ENCODE results near the gene DOLPP1. TPM values are rescaled to one million over a fixed set of nuclear protein-coding genes. Genes with fewer than 3 reads are reported as not detected.
A peak's percentile ranks its signal among the peaks of the same experiment; 100 is the strongest.

DOLPP1 gene
- total and polyA plus RNA-seq, 2 of the 13 experiments (the other 11 are each of a cell fraction or from before 2014, with no cell fraction given) = 21.0 to 34.1 TPM

DNA sequence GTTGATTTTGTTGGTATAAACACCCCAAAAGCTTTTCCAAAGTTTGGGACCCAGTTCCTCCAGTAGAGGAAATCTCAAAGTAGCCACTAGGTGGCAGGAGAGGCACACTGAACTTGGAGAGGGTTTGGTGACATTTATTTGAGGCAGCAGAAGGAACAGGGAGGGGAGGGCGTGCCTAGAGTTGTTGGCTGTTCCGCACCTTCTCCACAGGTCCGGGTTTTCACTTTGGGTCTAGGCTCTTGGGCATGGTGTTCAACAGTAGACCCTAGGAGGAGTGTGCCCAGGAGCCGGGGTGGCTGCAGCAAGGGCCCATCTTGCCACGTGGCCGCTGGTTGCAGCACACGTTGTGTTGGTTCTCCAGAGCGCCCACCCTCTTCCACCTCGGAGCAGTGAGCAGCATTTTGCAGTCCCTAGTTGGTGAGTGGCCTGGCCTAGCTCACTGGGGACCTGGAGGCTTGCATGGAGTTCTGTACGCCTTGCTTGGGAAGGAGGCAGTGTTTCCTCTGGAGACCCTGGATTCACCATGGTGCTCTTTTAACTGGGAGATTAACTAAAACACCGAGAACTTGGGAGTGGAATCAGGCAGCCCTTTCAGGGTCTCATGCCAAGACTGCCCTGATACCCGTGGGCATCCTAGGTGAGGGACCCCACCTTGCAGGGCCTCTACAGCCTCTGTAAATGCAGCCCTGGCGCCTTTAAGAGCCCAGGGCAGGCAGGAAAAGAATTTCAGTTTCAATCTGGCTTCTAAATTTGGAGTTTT, 58.5 kb downstream of the DOLPP1 start (continued):
- TF ChIP-seq ZNF563 (CRISPR knock-in tag; IDR thresholded peaks at IDR 0.05) = peak; percentile 49; the same call in 1 of the 2 replicates
- TF ChIP-seq AHR (CRISPR knock-in tag; IDR thresholded peaks at IDR 0.05) = 0 out of 2 replicates have a peak, but pooled peaks have one; percentile 36
- no peak for TF ChIP-seq ZNF562 (CRISPR knock-in tag; IDR thresholded peaks at IDR 0.05; ENCODE audit: borderline replicate concordance)
- no peak; the same call in 1 of the 2 replicates for TF ChIP-seq IKZF5 (CRISPR knock-in tag; IDR thresholded peaks at IDR 0.05)
- TF ChIP-seq ZFP41 (CRISPR knock-in tag; IDR thresholded peaks at IDR 0.05; ENCODE audit: borderline replicate concordance) = 0 out of 2 replicates have a peak, but pooled peaks have one; percentile 51
- TF ChIP-seq MAFK (conservative IDR thresholded peaks at IDR 0.05 in 1 of 2, IDR thresholded peaks at IDR 0.05 in 1 of 2; ENCODE audit: low read length in 2 of 2) = no peak
- TF ChIP-seq HNRNPLL (IDR thresholded peaks at IDR 0.05; ENCODE audit: low read depth, low read length, poor library complexity, severe bottlenecking) = no peak
- TF ChIP-seq HIC2 (CRISPR knock-in tag; IDR thresholded peaks at IDR 0.05; ENCODE audit: low read depth) = 0 out of 2 replicates have a peak, but pooled peaks have one; percentile 20
- TF ChIP-seq SRY (CRISPR knock-in tag; IDR thresholded peaks at IDR 0.05) = 0 out of 2 replicates have a peak, but pooled peaks have one; percentile 42
- no peak for TF ChIP-seq E2F2 (CRISPR knock-in tag; IDR thresholded peaks at IDR 0.05; ENCODE audit: borderline replicate concordance)
- TF ChIP-seq NRL (CRISPR knock-in tag; IDR thresholded peaks at IDR 0.05; ENCODE audit: borderline replicate concordance) = no peak
- TF ChIP-seq CREB3 (CRISPR knock-in tag; IDR thresholded peaks at IDR 0.05) = no peak
- TF ChIP-seq ZNF124 (CRISPR knock-in tag; IDR thresholded peaks at IDR 0.05) = no peak
- no peak; the same call in 1 of the 2 replicates for TF ChIP-seq ZNF350 (CRISPR knock-in tag; IDR thresholded peaks at IDR 0.05; ENCODE audit: borderline replicate concordance, low read depth)
- no peak for TF ChIP-seq KLF6 (CRISPR knock-in tag; IDR thresholded peaks at IDR 0.05)
- no peak for TF ChIP-seq PAWR (CRISPR knock-in tag; IDR thresholded peaks at IDR 0.05; ENCODE audit: borderline replicate concordance)
- no peak for TF ChIP-seq SIN3B (IDR thresholded peaks at IDR 0.05; ENCODE audit: low read length)
- TF ChIP-seq, protein P1, sequence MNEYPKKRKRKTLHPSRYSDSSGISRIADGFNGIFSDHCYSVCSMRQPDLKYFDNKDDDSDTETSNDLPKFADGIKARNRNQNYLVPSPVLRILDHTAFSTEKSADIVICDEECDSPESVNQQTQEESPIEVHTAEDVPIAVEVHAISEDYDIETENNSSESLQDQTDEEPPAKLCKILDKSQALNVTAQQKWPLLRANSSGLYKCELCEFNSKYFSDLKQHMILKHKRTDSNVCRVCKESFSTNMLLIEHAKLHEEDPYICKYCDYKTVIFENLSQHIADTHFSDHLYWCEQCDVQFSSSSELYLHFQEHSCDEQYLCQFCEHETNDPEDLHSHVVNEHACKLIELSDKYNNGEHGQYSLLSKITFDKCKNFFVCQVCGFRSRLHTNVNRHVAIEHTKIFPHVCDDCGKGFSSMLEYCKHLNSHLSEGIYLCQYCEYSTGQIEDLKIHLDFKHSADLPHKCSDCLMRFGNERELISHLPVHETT (CRISPR knock-in tag; conservative IDR thresholded peaks at IDR 0.05) = no peak; the same call in 1 of the 2 replicates
- TF ChIP-seq EP300 (IDR thresholded peaks at IDR 0.05; ENCODE audit: low read depth in 2 of 2, low read length in 2 of 2) = no peak
- TF ChIP-seq EP300 (CRISPR knock-in tag; IDR thresholded peaks at IDR 0.05; ENCODE audit: borderline replicate concordance) = no peak
- TF ChIP-seq DNMT3B (CRISPR knock-in tag; conservative IDR thresholded peaks at IDR 0.05) = peak; percentile 25; the same call in 1 of the 2 replicates
- TF ChIP-seq ZNF709 (CRISPR knock-in tag; IDR thresholded peaks at IDR 0.05) = no peak
- TF ChIP-seq ETV5 (CRISPR knock-in tag; IDR thresholded peaks at IDR 0.05; ENCODE audit: borderline replicate concordance) = no peak; the same call in 1 of the 2 replicates

All from HepG2 (cell line).